Suprapubic skin (tissue), 4 donors: ENCODE data around the gene EPHA2.

Experiments
- CTCF ChIP-seq, 2 donors: fragments of 200-600 bp in 1 of 2; fragments of 450-650 bp in 1 of 2; sonication (generic) in 1 of 2; IDR thresholded peaks; one replicate each; pipeline ENCODE4 v1.5.1; 2016 to 2019; ENCODE audit warnings: antibody characterized with exemption in 2 of 2, mild to moderate bottlenecking in 1 of 2, moderate library complexity in 1 of 2
- EP300 ChIP-seq: sonication (generic); formaldehyde crosslinking; IDR thresholded peaks from one replicate; pipeline ENCODE4 v1.6.1; 2017; ENCODE audit warnings: antibody characterized with exemption
- POLR2A ChIP-seq, 2 donors: fragments of 450-650 bp; IDR thresholded peaks; one replicate each; pipeline ENCODE4 v1.6.1; 2017; ENCODE audit warnings: antibody characterized with exemption in 2 of 2, mild to moderate bottlenecking in 2 of 2, moderate library complexity in 2 of 2
- POLR2AphosphoS5 ChIP-seq, 3 donors: sonication (generic); formaldehyde crosslinking; IDR thresholded peaks; one replicate each; pipeline ENCODE4 v1.6.1; 2017; ENCODE audit warnings: antibody characterized with exemption in 3 of 3

DNA sequence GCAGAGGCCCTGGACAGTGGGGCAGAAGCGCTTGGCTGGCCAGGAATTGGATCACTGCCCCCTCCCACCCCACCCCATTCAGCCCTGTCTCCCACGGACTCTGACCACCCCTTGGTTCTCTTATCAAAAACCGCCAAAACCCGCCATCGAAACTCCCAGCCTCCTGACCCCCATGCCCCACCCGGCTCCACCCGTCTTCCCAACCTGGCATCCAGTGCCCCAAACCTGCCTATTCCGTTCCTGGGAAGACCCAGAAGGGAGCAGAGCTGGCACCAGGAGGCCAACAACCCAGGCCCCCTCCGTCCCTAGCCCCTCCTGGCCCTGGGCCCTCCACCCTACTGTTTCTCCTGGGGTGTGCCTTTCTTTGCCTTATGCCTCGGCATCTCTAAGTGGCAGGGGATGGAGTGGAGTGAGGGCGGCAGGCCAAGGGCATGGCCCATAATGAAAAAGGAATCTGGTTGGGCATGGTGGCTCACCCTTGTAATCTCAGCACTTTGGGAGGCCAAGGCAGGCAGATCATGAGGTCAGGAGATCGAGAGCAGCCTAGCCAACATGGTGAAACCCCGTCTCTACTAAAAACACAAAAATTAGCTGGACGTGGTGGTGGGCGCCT, 16.5 kb upstream of the EPHA2 start:
- TF ChIP-seq CTCF (IDR thresholded peaks at IDR 0.05), result no peak
- TF ChIP-seq EP300, result no peak
- TF ChIP-seq POLR2A (IDR thresholded peaks at IDR 0.05), result no peak
- no peak for TF ChIP-seq POLR2AphosphoS5 (IDR thresholded peaks at IDR 0.05)
